ENCODE results near the gene CCKAR. TPM values are rescaled to one million over a fixed set of nuclear protein-coding genes. Genes with fewer than 3 reads are reported as not detected.
"Not testable (repeated sequence)": the region's sequence is repeated elsewhere in the genome, so short reads cannot be mapped to it uniquely, and the experiment has no call there.

CCKAR gene
- total and polyA plus RNA-seq, 7 experiments from 2014 or later: not detected

GRCh38 chr4:26509681-26510333 is 19.5 kb upstream of the CCKAR start:
- no peaks in the 10 kb centered on the region for H3K4me1 Mint-ChIP-seq
- no peaks in the 10 kb centered on the region for H3K36me3 Mint-ChIP-seq
- ATAC-seq (no peak), DNase-seq (no peak)
- POLR2A ChIA-PET: no interaction called here
- peaks cover 0 to 4% (median 0%) of the 10 kb centered on the region in 11 donors for H3K9me3 Mint-ChIP-seq
- H3K27ac ChIP-seq (ENCODE audit: low read depth, low read length): no peak overlapping the region
- H3K27me3 Mint-ChIP-seq: peaks cover 0 to 7% (median 1%) of the 10 kb centered on the region in 5 donors
- CTCF ChIA-PET: no interaction called here
- no peak overlapping the region for H3K4me3 Mint-ChIP-seq
- H3K36me3 ChIP-seq (ENCODE audit: control insufficient read depth in 2 of 3, insufficient read depth in 3 of 3, low read length in 3 of 3): no peaks in the 10 kb centered on the region
- H3K27me3 ChIP-seq (ENCODE audit: control insufficient read depth in 2 of 2, insufficient read depth in 2 of 2, low read length in 2 of 2): no peaks in the 10 kb centered on the region
- H3K4me3 ChIP-seq (ENCODE audit: low read length): no peak overlapping the region
- H3K9me3 ChIP-seq (ENCODE audit: control insufficient read depth in 2 of 3, low read length in 3 of 3): no peaks in the 10 kb centered on the region
- H3K4me1 ChIP-seq (ENCODE audit: control insufficient read depth in 2 of 2, insufficient read depth in 2 of 2, low read length in 2 of 2): no peaks in the 10 kb centered on the region
- H3K27ac Mint-ChIP-seq: no peak overlapping the region
- intact Hi-C loops (cut with micrococcal nuclease): no loop called here

- no peak for ATAC-seq
- no peak for DNase-seq
- Mint-ChIP-seq H3K36me3 (no peaks in the 10 kb centered on the region), H3K27me3 (peaks cover 0 to 3% (median under 1%) of the 10 kb centered on the region in 5 donors), H3K4me1 (no peaks in the 10 kb centered on the region), H3K27ac (no peak overlapping the region), H3K4me3 (no peak overlapping the region), H3K9me3 (peaks cover 0 to 4% (median 0%) of the 10 kb centered on the region in 11 donors)
- Histone ChIP-seq H3K4me1 (ENCODE audit: control insufficient read depth in 2 of 2, insufficient read depth in 2 of 2, low read length in 2 of 2) (no peaks in the 10 kb centered on the region), H3K9me3 (ENCODE audit: control insufficient read depth in 2 of 3, low read length in 3 of 3) (no peaks in the 10 kb centered on the region), H3K4me3 (ENCODE audit: low read length) (no peak overlapping the region), H3K27me3 (ENCODE audit: control insufficient read depth in 2 of 2, insufficient read depth in 2 of 2, low read length in 2 of 2) (no peaks in the 10 kb centered on the region), H3K36me3 (ENCODE audit: control insufficient read depth in 2 of 3, insufficient read depth in 3 of 3, low read length in 3 of 3) (no peaks in the 10 kb centered on the region), H3K27ac (ENCODE audit: low read depth, low read length) (no peak overlapping the region)
- POLR2A ChIA-PET: no interaction called here
- CTCF ChIA-PET: no interaction called here
- intact Hi-C loops (cut with micrococcal nuclease): no loop called here
Measured at GRCh38 chr4:26507286-26507685, 17.0 kb upstream of the CCKAR start.

- peaks cover 0 to 20% (median 0%) of the 10 kb centered on the region in 5 donors for H3K27me3 Mint-ChIP-seq
- H3K9me3 Mint-ChIP-seq: peaks cover 0 to 7% (median 0%) of the 10 kb centered on the region in 11 donors
- DNase-seq: no peak
- ATAC-seq: no peak
- H3K36me3 ChIP-seq (ENCODE audit: control insufficient read depth in 2 of 3, insufficient read depth in 3 of 3, low read length in 3 of 3): no peaks in the 10 kb centered on the region
- no peaks in the 10 kb centered on the region for H3K36me3 Mint-ChIP-seq
- H3K9me3 ChIP-seq (ENCODE audit: control insufficient read depth in 2 of 3, low read length in 3 of 3): no peaks in the 10 kb centered on the region
- no peak overlapping the region for H3K4me3 Mint-ChIP-seq
- no peaks in the 10 kb centered on the region for H3K4me1 Mint-ChIP-seq
- H3K4me1 ChIP-seq (ENCODE audit: control insufficient read depth in 2 of 2, insufficient read depth in 2 of 2, low read length in 2 of 2): no peaks in the 10 kb centered on the region
- POLR2A ChIA-PET: no interaction called here
- H3K27me3 ChIP-seq (ENCODE audit: control insufficient read depth in 2 of 2, insufficient read depth in 2 of 2, low read length in 2 of 2): no peaks in the 10 kb centered on the region
- no peak overlapping the region for H3K4me3 ChIP-seq (ENCODE audit: low read length)
- H3K27ac Mint-ChIP-seq: no peak overlapping the region
- no peak overlapping the region for H3K27ac ChIP-seq (ENCODE audit: low read depth, low read length)
- CTCF ChIA-PET: no interaction called here
- intact Hi-C loops (cut with micrococcal nuclease): no loop called here
Measured at GRCh38 chr4:26503844-26504243, 13.6 kb upstream of the CCKAR start.

DNA sequence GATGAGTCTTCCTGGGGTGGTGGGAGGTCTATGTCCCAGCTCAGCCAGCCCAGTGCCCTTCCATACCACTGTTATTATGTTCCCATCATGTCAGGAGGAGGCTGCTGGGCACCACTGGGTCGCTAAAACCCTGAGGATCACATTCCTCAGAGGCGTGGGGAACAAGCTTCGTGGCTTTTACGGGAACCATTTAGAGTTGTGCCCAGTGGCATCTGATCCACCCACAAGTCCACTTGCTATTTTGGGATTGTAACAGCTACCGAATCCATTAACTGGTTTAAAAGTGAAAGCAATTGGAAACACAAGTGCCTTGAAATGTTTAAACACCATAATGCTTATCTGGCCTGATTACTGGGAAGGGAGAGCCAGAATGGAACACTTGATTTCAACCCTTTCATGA is 13.1 kb upstream of the CCKAR start:
- Histone ChIP-seq H3K4me1 (ENCODE audit: control insufficient read depth in 2 of 2, insufficient read depth in 2 of 2, low read length in 2 of 2) (no peaks in the 10 kb centered on the region), H3K27ac (ENCODE audit: low read depth, low read length) (no peak overlapping the region), H3K9me3 (ENCODE audit: control insufficient read depth in 2 of 3, low read length in 3 of 3) (no peaks in the 10 kb centered on the region), H3K4me3 (ENCODE audit: low read length) (no peak overlapping the region), H3K27me3 (ENCODE audit: control insufficient read depth in 2 of 2, insufficient read depth in 2 of 2, low read length in 2 of 2) (no peaks in the 10 kb centered on the region), H3K36me3 (ENCODE audit: control insufficient read depth in 2 of 3, insufficient read depth in 3 of 3, low read length in 3 of 3) (no peaks in the 10 kb centered on the region)
- intact Hi-C loops (cut with micrococcal nuclease): no loop called here
- DNase-seq (no peak), ATAC-seq (no peak)
- ChIA-PET CTCF (no interaction called here), POLR2A (no interaction called here)
- Mint-ChIP-seq H3K9me3 (peaks cover 0 to 7% (median 0%) of the 10 kb centered on the region in 11 donors), H3K27me3 (peaks cover 0 to 21% (median 0%) of the 10 kb centered on the region in 5 donors), H3K4me1 (no peaks in the 10 kb centered on the region), H3K36me3 (no peaks in the 10 kb centered on the region), H3K27ac (no peak overlapping the region), H3K4me3 (no peak overlapping the region)

- H3K4me1 Mint-ChIP-seq; H3K9me3 ChIP-seq (ENCODE audit: control insufficient read depth in 2 of 3, low read length in 3 of 3); H3K27ac Mint-ChIP-seq; H3K9me3 Mint-ChIP-seq; H3K27ac ChIP-seq (ENCODE audit: low read depth, low read length); DNase-seq; H3K4me1 ChIP-seq (ENCODE audit: control insufficient read depth in 2 of 2, insufficient read depth in 2 of 2, low read length in 2 of 2); CTCF ChIA-PET; H3K36me3 ChIP-seq (ENCODE audit: control insufficient read depth in 2 of 3, insufficient read depth in 3 of 3, low read length in 3 of 3); intact Hi-C loops (cut with micrococcal nuclease); H3K36me3 Mint-ChIP-seq; H3K27me3 ChIP-seq (ENCODE audit: control insufficient read depth in 2 of 2, insufficient read depth in 2 of 2, low read length in 2 of 2); ATAC-seq; POLR2A ChIA-PET; H3K4me3 ChIP-seq (ENCODE audit: low read length); H3K4me3 Mint-ChIP-seq: not testable (repeated sequence)
- H3K27me3 Mint-ChIP-seq: peaks cover 0 to 26% (median 7%) of the 10 kb centered on the region in 5 donors
Measured at GRCh38 chr4:26500565-26500999, 10.3 kb upstream of the CCKAR start.

GRCh38 chr4:26496207-26496783 is 6.0 kb upstream of the CCKAR start:
- intact Hi-C loops (cut with micrococcal nuclease): no loop called here
- ChIA-PET CTCF (no interaction called here), POLR2A (no interaction called here)
- peaks cover 3 to 48% (median 24%) of the 10 kb centered on the region in 5 donors for H3K27me3 Mint-ChIP-seq
- ATAC-seq: no peak
- H3K9me3 Mint-ChIP-seq: peaks cover 0 to 15% (median 0%) of the 10 kb centered on the region in 11 donors
- H3K4me1 Mint-ChIP-seq: no peaks in the 10 kb centered on the region
- peak overlapping the region in 1 of 9 donors; percentile 46 for H3K27ac Mint-ChIP-seq
- Histone ChIP-seq H3K4me3 (ENCODE audit: low read length) (no peak overlapping the region), H3K9me3 (ENCODE audit: control insufficient read depth in 2 of 3, low read length in 3 of 3) (no peaks in the 10 kb centered on the region), H3K27me3 (ENCODE audit: control insufficient read depth in 2 of 2, insufficient read depth in 2 of 2, low read length in 2 of 2) (no peaks in the 10 kb centered on the region), H3K4me1 (ENCODE audit: control insufficient read depth in 2 of 2, insufficient read depth in 2 of 2, low read length in 2 of 2) (no peaks in the 10 kb centered on the region), H3K27ac (ENCODE audit: low read depth, low read length) (no peak overlapping the region), H3K36me3 (ENCODE audit: control insufficient read depth in 2 of 3, insufficient read depth in 3 of 3, low read length in 3 of 3) (no peaks in the 10 kb centered on the region)
- H3K4me3 Mint-ChIP-seq: no peak overlapping the region
- H3K36me3 Mint-ChIP-seq: peaks cover 0 to 3% (median 0%) of the 10 kb centered on the region in 5 donors
- DNase-seq: no peak

GRCh38 chr4:26493461-26493860 is 3.2 kb upstream of the CCKAR start:
- POLR2A ChIA-PET: no interaction called here
- CTCF ChIA-PET: no interaction called here

More at GRCh38 chr4:26493461-26493860, 3.2 kb upstream of the CCKAR start:
- Mint-ChIP-seq H3K9me3 (peaks cover 0 to 8% (median 0%) of the 10 kb centered on the region in 11 donors), H3K27me3 (peaks cover 5 to 37% (median 27%) of the 10 kb centered on the region in 5 donors), H3K27ac (no peak overlapping the region), H3K4me3 (no peak overlapping the region), H3K4me1 (no peaks in the 10 kb centered on the region), H3K36me3 (peaks cover 0 to 3% (median 0%) of the 10 kb centered on the region in 5 donors)
- Histone ChIP-seq H3K4me3 (ENCODE audit: low read length) (no peak overlapping the region), H3K9me3 (ENCODE audit: control insufficient read depth in 2 of 3, low read length in 3 of 3) (no peaks in the 10 kb centered on the region), H3K27ac (ENCODE audit: low read depth, low read length) (no peak overlapping the region), H3K4me1 (ENCODE audit: control insufficient read depth in 2 of 2, insufficient read depth in 2 of 2, low read length in 2 of 2) (no peaks in the 10 kb centered on the region), H3K36me3 (ENCODE audit: control insufficient read depth in 2 of 3, insufficient read depth in 3 of 3, low read length in 3 of 3) (no peaks in the 10 kb centered on the region), H3K27me3 (ENCODE audit: control insufficient read depth in 2 of 2, insufficient read depth in 2 of 2, low read length in 2 of 2) (no peaks in the 10 kb centered on the region)
- no peak for DNase-seq
- intact Hi-C loops (cut with micrococcal nuclease): no loop called here
- no peak for ATAC-seq
